H1 (cell line): ENCODE measurements around the gene LRP5. TPM values are rescaled to one million over a fixed set of nuclear protein-coding genes. Genes with fewer than 3 reads are reported as not detected.

ENCODE experiments used
- CHD7 ChIP-seq: fragments of 300-600 bp; sonication (generic); IDR thresholded peaks from 2 replicates; pipeline ENCODE4 v1.7.1; 2012; ENCODE audit warnings: low read length, moderate library complexity, mild to moderate bottlenecking, inconsistent platforms; ENCODE audit not compliant: insufficient replicate concordance
- TAF1 ChIP-seq: IDR thresholded peaks from 2 replicates; pipeline ENCODE4 v1.6.1; 2011; ENCODE audit warnings: mild to moderate bottlenecking, low read depth, low read length
- polyA plus RNA-seq, 7 experiments: library from polyadenylated mRNA; depleted of rRNA in 3 of 7; stranded (reverse) in 5 of 7; unstranded in 2 of 7; fragments of >200 nt in 5 of 7; fragments of 200-250 nt in 2 of 7; gene quantifications; 1 replicate in 5 of 7; 2 replicates in 1 of 7; 4 replicates in 1 of 7; pipeline versions ENCODE4 v1.2.1 to v1.2.3, GENCODE V29; 2011 to 2013; ENCODE audit warnings: missing spikeins in 2 of 7, mixed read lengths in 2 of 7
- total RNA-seq: library from RNA; stranded (reverse); fragmentation: NEBNext Ultra II Directional; extraction: Animal tissue kit (Norgen Biotek cat#: 25700); gene quantifications from 2 replicates; pipeline ENCODE4 v1.2.1, GENCODE V29; 2021

The LRP5 gene
- total and polyA plus RNA-seq, 2 of the 8 experiments (the other 6 are each of a cell fraction or from before 2014, with no cell fraction given): 19.0 to 38.9 TPM

GRCh38 chr11:68403831-68404230 lies 91.4 kb downstream of the LRP5 start (continued):
- TF ChIP-seq CHD7 (no peak), TAF1 (no peak)
